AG04450 (cell line): ENCODE measurements around the gene CECR2. TPM values are rescaled to one million over a fixed set of nuclear protein-coding genes. Genes with fewer than 3 reads are reported as not detected.
"Not testable (repeated sequence)": the region's sequence is repeated elsewhere in the genome, so short reads cannot be mapped to it uniquely, and the experiment has no call there.

Experiments
- CTCF ChIA-PET: fragments of 300-600, 350-600 bp; formaldehyde crosslinking; extraction: SDS; loops from one replicate; lab custom pipeline; 2022; ENCODE audit warnings: antibody characterized with exemption, inconsistent platforms; lab: Charles Lee
- POLR2A ChIA-PET: fragments of 350-600 bp; formaldehyde crosslinking; extraction: SDS; loops from one replicate; lab custom pipeline; 2021; ENCODE audit warnings: antibody characterized with exemption, inconsistent platforms; lab: Yijun Ruan, JAX
- DNase-seq: peaks from one replicate; pipeline ENCODE4 v3.0.0-alpha.2; 2011; ENCODE audit warnings: low read depth, low spot score
- H3K27ac ChIP-seq: one replicate; pipeline ENCODE4 v1.5.1; 2012; ENCODE audit warnings: low read depth, low read length, control low read depth
- H3K27me3 ChIP-seq: one replicate; pipeline ENCODE4 v1.6.0; 2012; ENCODE audit warnings: low read length; ENCODE audit not compliant: control insufficient read depth, insufficient read depth
- H3K4me3 ChIP-seq: 2 replicates; pipeline ENCODE4 v1.5.1; 2011; ENCODE audit warnings: mild to moderate bottlenecking, low read depth, low read length, control low read depth
- H3K9me3 ChIP-seq: 2 replicates; pipeline ENCODE4 v1.5.1; 2012; ENCODE audit warnings: low read length; ENCODE audit not compliant: control insufficient read depth, insufficient read depth
- polyA plus RNA-seq: library from polyadenylated mRNA; depleted of rRNA; stranded (reverse); fragments of >200 nt; gene quantifications from 2 replicates; pipeline ENCODE4 v1.2.3, GENCODE V29; 2011
- TF ChIP-seq, protein P1 (sequence below): IDR thresholded peaks from 2 replicates; pipeline ENCODE4 v1.5.1; 2011; ENCODE audit warnings: low read depth, low read length, control low read depth, inconsistent platforms

Gene CECR2
- polyA plus RNA-seq, 1 experiment = not detected

GRCh38 chr22:17513612-17514011 lies 144.4 kb downstream of the CECR2 start:
- DNase-seq = no peak
- Histone ChIP-seq H3K9me3 (no peaks in the 10 kb centered on the region), H3K27me3 (no peaks in the 10 kb centered on the region), H3K27ac (no peak overlapping the region), H3K4me3 (no peak overlapping the region)
- CTCF ChIA-PET = interaction anchor here (0.9 kb wide), 1 partner anchor 12 kb away, joined by 4 read pairs; no protein-coding TSS in a partner anchor
- POLR2A ChIA-PET = no interaction called here
- TF ChIP-seq, protein P1, sequence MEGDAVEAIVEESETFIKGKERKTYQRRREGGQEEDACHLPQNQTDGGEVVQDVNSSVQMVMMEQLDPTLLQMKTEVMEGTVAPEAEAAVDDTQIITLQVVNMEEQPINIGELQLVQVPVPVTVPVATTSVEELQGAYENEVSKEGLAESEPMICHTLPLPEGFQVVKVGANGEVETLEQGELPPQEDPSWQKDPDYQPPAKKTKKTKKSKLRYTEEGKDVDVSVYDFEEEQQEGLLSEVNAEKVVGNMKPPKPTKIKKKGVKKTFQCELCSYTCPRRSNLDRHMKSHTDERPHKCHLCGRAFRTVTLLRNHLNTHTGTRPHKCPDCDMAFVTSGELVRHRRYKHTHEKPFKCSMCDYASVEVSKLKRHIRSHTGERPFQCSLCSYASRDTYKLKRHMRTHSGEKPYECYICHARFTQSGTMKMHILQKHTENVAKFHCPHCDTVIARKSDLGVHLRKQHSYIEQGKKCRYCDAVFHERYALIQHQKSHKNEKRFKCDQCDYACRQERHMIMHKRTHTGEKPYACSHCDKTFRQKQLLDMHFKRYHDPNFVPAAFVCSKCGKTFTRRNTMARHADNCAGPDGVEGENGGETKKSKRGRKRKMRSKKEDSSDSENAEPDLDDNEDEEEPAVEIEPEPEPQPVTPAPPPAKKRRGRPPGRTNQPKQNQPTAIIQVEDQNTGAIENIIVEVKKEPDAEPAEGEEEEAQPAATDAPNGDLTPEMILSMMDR = no peak

GRCh38 chr22:17514084-17514483 lies 144.8 kb downstream of the CECR2 start:
- CTCF ChIA-PET = interaction anchor here (0.9 kb wide), 1 partner anchor 13 kb away, joined by 4 read pairs; no protein-coding TSS in a partner anchor
- Histone ChIP-seq H3K27ac (no peak overlapping the region), H3K4me3 (no peak overlapping the region), H3K27me3 (no peaks in the 10 kb centered on the region), H3K9me3 (no peaks in the 10 kb centered on the region)
- TF ChIP-seq, protein P1 = no peak
- no peak for DNase-seq
- POLR2A ChIA-PET = no interaction called here

DNA sequence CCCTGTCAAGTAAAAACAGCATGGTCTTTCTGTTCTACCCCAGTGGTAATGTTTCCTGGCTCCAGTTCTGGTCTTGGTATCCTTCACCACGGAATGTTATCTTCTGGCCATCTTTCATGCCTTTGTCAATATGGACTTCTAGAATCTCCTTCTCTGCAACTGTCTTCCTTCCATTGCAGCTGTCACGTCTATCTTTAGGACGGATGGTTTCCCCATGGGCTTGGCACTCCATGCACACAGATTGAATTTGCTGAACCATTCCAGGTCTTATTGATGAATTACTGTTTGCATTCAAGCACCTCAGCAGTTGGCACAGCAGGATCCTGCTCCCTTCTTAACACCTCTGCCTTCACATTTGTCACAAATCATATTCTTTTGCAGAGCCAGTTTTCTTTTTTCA lies 149.1 kb downstream of the CECR2 start:
- TF ChIP-seq, protein P1 = no peak
- Histone ChIP-seq H3K27ac (no peak overlapping the region), H3K27me3 (no peaks in the 10 kb centered on the region), H3K4me3 (no peak overlapping the region), H3K9me3 (no peaks in the 10 kb centered on the region)
- CTCF ChIA-PET = no interaction called here
- DNase-seq = no peak
- POLR2A ChIA-PET = no interaction called here

- H3K9me3 ChIP-seq, H3K4me3 ChIP-seq, POLR2A ChIA-PET, DNase-seq, H3K27me3 ChIP-seq, CTCF ChIA-PET, H3K27ac ChIP-seq: not testable (repeated sequence)
Measured at GRCh38 chr22:17521971-17522370, 152.7 kb downstream of the CECR2 start.

DNA sequence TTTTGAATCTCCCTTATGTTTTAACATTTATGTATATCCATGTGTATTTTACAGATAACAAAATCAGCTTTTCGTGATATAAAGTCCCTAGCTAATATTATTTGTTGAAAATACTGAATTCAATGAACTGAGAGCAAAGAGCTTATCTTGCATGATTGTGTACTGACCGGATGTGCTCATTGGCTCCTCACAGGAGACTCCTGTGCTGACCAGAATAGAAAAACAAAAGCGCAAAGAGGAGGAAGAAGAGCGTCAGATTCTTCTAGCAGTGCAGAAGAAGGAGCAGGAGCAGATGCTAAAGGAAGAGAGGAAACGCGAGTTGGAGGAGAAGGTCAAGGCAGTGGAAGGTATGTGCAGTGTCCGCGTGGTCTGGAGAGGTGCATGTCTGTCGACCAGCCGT lies 154.7 kb downstream of the CECR2 start:
- CTCF ChIA-PET = no interaction called here
- no peak for DNase-seq
- no peak overlapping the region for H3K27ac ChIP-seq
- H3K4me3 ChIP-seq = no peak overlapping the region
- POLR2A ChIA-PET = no interaction called here
- H3K27me3 ChIP-seq = no peaks in the 10 kb centered on the region
- H3K9me3 ChIP-seq = no peaks in the 10 kb centered on the region
- TF ChIP-seq, protein P1 = no peak
